ENCODE data around the gene PDK3. TPM values are rescaled to one million over a fixed set of nuclear protein-coding genes. Genes with fewer than 3 reads are reported as not detected.
A peak's percentile ranks its signal among the peaks of the same experiment; 100 is the strongest.

PDK3 gene
- total RNA-seq, 1 experiment from 2014 or later: 20.1 TPM

DNA sequence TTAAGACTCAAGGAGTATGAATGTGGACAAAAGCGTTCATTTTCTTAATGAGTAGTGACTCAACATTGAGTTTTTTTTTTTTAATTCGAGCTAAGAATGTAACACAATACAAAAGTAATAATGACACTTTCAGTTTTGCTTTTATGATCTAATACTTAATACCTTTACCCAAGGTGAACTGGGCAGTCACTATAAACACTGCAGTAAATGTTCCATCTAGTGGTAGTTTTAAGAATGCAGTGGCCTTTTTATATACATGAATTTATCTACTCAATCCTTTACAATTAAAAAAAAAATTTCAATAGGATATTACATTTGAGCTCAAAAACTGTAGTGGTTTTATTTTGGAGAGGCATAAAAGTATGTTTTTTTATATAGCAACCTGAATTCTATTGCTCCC, 33.9 kb downstream of the PDK3 start:
- no peak overlapping the region for H2AFZ ChIP-seq (ENCODE audit: low read length)
- H3K27me3 ChIP-seq (ENCODE audit: low read length): no peaks in the 10 kb centered on the region
- H3K4me1 ChIP-seq (ENCODE audit: low read length): no peaks in the 10 kb centered on the region
- no peaks in the 10 kb centered on the region for H3K79me2 ChIP-seq (ENCODE audit: low read length)
- no peaks in the 10 kb centered on the region for H4K20me1 ChIP-seq (ENCODE audit: insufficient read depth, low read depth, low read length)
- no peak overlapping the region for H3K4me2 ChIP-seq (ENCODE audit: low read depth, low read length, poor library complexity, severe bottlenecking)
- H3K27ac ChIP-seq (ENCODE audit: low read length): no peak overlapping the region
- no peak overlapping the region for H3K9ac ChIP-seq (ENCODE audit: low read length)
- DNase-seq: peak; percentile 66
- no peaks in the 10 kb centered on the region for H3K9me2 ChIP-seq (replicated peaks; ENCODE audit: insufficient read depth, low read length)
- no peaks in the 10 kb centered on the region for H3K36me3 ChIP-seq (ENCODE audit: insufficient read depth, low read length)
- H3K9me3 ChIP-seq (ENCODE audit: low read length): no peaks in the 10 kb centered on the region
- H3K4me3 ChIP-seq (ENCODE audit: low read length): no peak overlapping the region

DNA sequence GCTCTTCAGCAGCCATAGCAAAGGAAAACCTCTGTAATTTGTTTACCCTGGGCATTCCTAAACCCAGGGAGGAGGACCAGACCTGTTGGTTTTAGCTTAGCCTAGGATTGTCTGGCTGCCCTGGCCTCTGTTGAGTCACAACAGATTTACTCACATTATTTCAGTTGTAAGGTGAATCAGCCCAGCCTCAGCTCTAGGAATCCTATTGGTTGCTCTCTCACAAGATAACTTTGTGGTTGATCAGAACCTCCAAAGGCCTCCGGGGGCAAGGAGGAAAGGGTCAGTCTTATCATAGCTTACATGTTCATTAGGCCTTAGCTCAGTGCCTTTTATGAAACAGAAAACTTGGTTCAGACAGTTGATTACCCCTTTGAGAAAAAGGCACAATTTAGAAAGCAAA, 41.0 kb downstream of the PDK3 start:
- no peaks in the 10 kb centered on the region for H3K9me3 ChIP-seq (ENCODE audit: low read length)
- H3K36me3 ChIP-seq (ENCODE audit: insufficient read depth, low read length): no peaks in the 10 kb centered on the region
- no peaks in the 10 kb centered on the region for H3K79me2 ChIP-seq (ENCODE audit: low read length)
- H4K20me1 ChIP-seq (ENCODE audit: insufficient read depth, low read depth, low read length): no peaks in the 10 kb centered on the region
- no peak overlapping the region for H3K4me2 ChIP-seq (ENCODE audit: low read depth, low read length, poor library complexity, severe bottlenecking)
- no peak for DNase-seq
- H3K27ac ChIP-seq (ENCODE audit: low read length): no peak overlapping the region
- no peaks in the 10 kb centered on the region for H3K27me3 ChIP-seq (ENCODE audit: low read length)
- no peaks in the 10 kb centered on the region for H3K9me2 ChIP-seq (replicated peaks; ENCODE audit: insufficient read depth, low read length)
- H2AFZ ChIP-seq (ENCODE audit: low read length): no peak overlapping the region
- H3K4me3 ChIP-seq (ENCODE audit: low read length): no peak overlapping the region
- H3K9ac ChIP-seq (ENCODE audit: low read length): no peak overlapping the region
- no peaks in the 10 kb centered on the region for H3K4me1 ChIP-seq (ENCODE audit: low read length)

DNA sequence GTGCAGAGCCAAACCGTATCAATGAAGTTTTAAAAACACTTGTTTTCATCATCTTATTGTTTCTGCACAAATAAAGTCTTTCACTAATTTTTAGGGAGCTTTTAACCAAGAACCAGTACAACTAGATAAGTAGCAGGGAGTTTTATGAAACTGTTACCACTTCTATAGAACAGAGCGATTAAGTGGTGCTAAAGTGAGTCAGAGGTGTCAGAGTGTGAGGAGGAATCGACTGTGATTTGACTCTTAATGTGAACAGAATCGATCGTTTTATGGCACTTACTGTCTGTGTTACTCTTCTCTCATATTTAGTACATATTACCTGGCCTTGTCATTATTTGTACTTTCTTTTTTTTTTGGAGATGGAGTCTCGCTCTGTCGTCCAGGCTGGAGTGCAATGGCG, 43.3 kb downstream of the PDK3 start:
- H3K4me1 ChIP-seq (ENCODE audit: low read length): no peaks in the 10 kb centered on the region
- no peak overlapping the region for H3K9ac ChIP-seq (ENCODE audit: low read length)
- no peak for DNase-seq
- no peaks in the 10 kb centered on the region for H3K79me2 ChIP-seq (ENCODE audit: low read length)
- no peak overlapping the region for H2AFZ ChIP-seq (ENCODE audit: low read length)
- no peaks in the 10 kb centered on the region for H3K9me3 ChIP-seq (ENCODE audit: low read length)
- no peak overlapping the region for H3K4me2 ChIP-seq (ENCODE audit: low read depth, low read length, poor library complexity, severe bottlenecking)
- H3K9me2 ChIP-seq (replicated peaks; ENCODE audit: insufficient read depth, low read length): no peaks in the 10 kb centered on the region
- H3K36me3 ChIP-seq (ENCODE audit: insufficient read depth, low read length): no peaks in the 10 kb centered on the region
- H4K20me1 ChIP-seq (ENCODE audit: insufficient read depth, low read depth, low read length): no peaks in the 10 kb centered on the region
- no peak overlapping the region for H3K27ac ChIP-seq (ENCODE audit: low read length)
- H3K27me3 ChIP-seq (ENCODE audit: low read length): no peaks in the 10 kb centered on the region
- H3K4me3 ChIP-seq (ENCODE audit: low read length): no peak overlapping the region

DNA sequence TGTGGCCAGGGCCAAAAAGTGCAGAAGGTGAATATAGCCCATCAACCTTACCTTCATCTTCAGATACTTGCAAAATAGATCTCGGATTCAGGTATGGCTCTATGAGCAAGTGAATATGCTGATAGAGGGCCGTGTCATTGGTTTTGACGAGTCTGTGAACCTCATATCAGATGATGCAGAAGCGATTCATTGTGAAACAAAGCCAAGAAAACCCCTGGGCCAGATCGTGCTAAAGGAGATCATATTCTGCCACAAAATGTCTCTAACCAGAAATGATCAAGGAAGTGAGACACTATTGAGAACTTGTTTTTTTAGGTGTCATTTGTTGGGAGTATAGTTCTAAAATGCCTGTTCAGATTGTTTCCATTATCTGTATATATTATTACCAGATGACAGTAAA, 48.3 kb downstream of the PDK3 start:
- no peaks in the 10 kb centered on the region for H3K36me3 ChIP-seq (ENCODE audit: insufficient read depth, low read length)
- H3K4me3 ChIP-seq (ENCODE audit: low read length): no peak overlapping the region
- H3K9me2 ChIP-seq (replicated peaks; ENCODE audit: insufficient read depth, low read length): no peaks in the 10 kb centered on the region
- no peak overlapping the region for H2AFZ ChIP-seq (ENCODE audit: low read length)
- H3K4me1 ChIP-seq (ENCODE audit: low read length): no peaks in the 10 kb centered on the region
- no peak for DNase-seq
- H3K79me2 ChIP-seq (ENCODE audit: low read length): no peaks in the 10 kb centered on the region
- H3K27ac ChIP-seq (ENCODE audit: low read length): no peak overlapping the region
- no peaks in the 10 kb centered on the region for H4K20me1 ChIP-seq (ENCODE audit: insufficient read depth, low read depth, low read length)
- H3K9me3 ChIP-seq (ENCODE audit: low read length): no peaks in the 10 kb centered on the region
- H3K4me2 ChIP-seq (ENCODE audit: low read depth, low read length, poor library complexity, severe bottlenecking): no peak overlapping the region
- no peaks in the 10 kb centered on the region for H3K27me3 ChIP-seq (ENCODE audit: low read length)
- H3K9ac ChIP-seq (ENCODE audit: low read length): no peak overlapping the region

DNA sequence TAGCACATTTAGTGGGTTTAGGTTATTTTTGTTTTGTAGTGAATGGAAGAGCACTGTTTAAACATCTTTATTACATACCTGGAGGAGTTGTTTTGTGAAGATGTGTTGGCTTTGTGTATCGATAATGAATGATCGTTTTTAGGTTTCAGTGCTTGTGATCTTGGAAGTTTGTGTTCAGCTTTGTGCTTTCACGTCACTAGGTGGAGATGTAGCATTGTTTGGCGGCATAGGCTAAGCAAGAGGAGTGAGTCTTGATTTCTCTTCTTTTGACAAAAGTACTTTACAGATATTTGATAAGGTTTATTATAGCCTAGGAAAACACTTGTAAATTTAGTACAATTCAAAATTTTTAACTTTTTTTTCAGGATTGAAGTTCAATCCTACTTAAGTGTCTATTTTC, 50.4 kb downstream of the PDK3 start:
- no peak overlapping the region for H3K4me2 ChIP-seq (ENCODE audit: low read depth, low read length, poor library complexity, severe bottlenecking)
- H3K27me3 ChIP-seq (ENCODE audit: low read length): no peaks in the 10 kb centered on the region
- H3K4me3 ChIP-seq (ENCODE audit: low read length): no peak overlapping the region
- DNase-seq: no peak
- no peak overlapping the region for H3K9ac ChIP-seq (ENCODE audit: low read length)
- H4K20me1 ChIP-seq (ENCODE audit: insufficient read depth, low read depth, low read length): no peaks in the 10 kb centered on the region
- H3K36me3 ChIP-seq (ENCODE audit: insufficient read depth, low read length): no peaks in the 10 kb centered on the region
- H3K79me2 ChIP-seq (ENCODE audit: low read length): no peaks in the 10 kb centered on the region
- no peak overlapping the region for H2AFZ ChIP-seq (ENCODE audit: low read length)
- no peaks in the 10 kb centered on the region for H3K4me1 ChIP-seq (ENCODE audit: low read length)
- H3K9me3 ChIP-seq (ENCODE audit: low read length): no peaks in the 10 kb centered on the region
- H3K27ac ChIP-seq (ENCODE audit: low read length): no peak overlapping the region
- no peaks in the 10 kb centered on the region for H3K9me2 ChIP-seq (replicated peaks; ENCODE audit: insufficient read depth, low read length)

DNA sequence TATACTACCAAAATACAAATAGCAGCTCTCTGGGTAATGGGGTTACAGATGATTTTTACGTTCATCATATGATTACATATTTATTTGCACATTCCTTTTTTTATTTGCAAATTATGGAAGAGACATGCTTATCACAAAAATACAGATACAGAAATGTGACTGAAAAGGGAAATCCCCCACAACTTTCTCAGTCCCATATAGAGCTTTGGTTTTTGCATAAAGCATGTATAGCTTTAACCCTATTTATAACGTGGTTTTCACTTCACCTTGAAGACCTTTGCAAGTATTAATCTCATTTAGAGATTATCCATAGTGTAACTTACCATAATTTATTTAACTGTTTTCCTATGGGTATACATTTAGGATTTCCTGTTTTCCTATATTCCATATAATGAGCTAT, 55.4 kb downstream of the PDK3 start:
- H4K20me1 ChIP-seq (ENCODE audit: insufficient read depth, low read depth, low read length): no peaks in the 10 kb centered on the region
- H3K4me1 ChIP-seq (ENCODE audit: low read length): no peaks in the 10 kb centered on the region
- no peaks in the 10 kb centered on the region for H3K36me3 ChIP-seq (ENCODE audit: insufficient read depth, low read length)
- no peaks in the 10 kb centered on the region for H3K9me2 ChIP-seq (replicated peaks; ENCODE audit: insufficient read depth, low read length)
- no peak overlapping the region for H3K4me2 ChIP-seq (ENCODE audit: low read depth, low read length, poor library complexity, severe bottlenecking)
- no peaks in the 10 kb centered on the region for H3K27me3 ChIP-seq (ENCODE audit: low read length)
- no peak overlapping the region for H2AFZ ChIP-seq (ENCODE audit: low read length)
- no peak overlapping the region for H3K27ac ChIP-seq (ENCODE audit: low read length)
- H3K9me3 ChIP-seq (ENCODE audit: low read length): no peaks in the 10 kb centered on the region
- H3K9ac ChIP-seq (ENCODE audit: low read length): no peak overlapping the region
- no peak overlapping the region for H3K4me3 ChIP-seq (ENCODE audit: low read length)
- H3K79me2 ChIP-seq (ENCODE audit: low read length): no peaks in the 10 kb centered on the region
- DNase-seq: no peak

DNA sequence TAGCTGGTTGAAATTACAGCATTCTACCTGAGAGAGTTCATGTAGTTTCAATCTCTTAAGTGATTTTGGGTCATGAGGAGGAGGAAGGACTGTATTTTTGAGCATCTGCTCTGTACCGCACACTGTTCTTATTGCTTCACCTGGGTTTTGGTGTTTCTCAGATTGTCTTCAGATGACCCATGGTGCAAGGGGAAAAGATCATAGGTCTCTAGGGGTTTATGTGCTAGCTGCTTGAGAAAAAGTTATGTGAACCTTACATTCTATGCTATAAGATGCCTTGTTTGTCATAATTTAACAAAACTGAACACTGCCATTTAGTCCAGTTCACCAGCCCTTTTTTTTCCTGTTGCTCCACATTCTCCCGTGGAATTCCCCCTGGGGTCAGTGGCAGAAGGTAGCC, 60.4 kb downstream of the PDK3 start:
- Histone ChIP-seq H3K9me2 (replicated peaks; ENCODE audit: insufficient read depth, low read length) (no peaks in the 10 kb centered on the region), H3K9ac (ENCODE audit: low read length) (no peak overlapping the region), H3K9me3 (ENCODE audit: low read length) (no peaks in the 10 kb centered on the region), H3K4me3 (ENCODE audit: low read length) (no peak overlapping the region), H3K4me1 (ENCODE audit: low read length) (no peaks in the 10 kb centered on the region), H4K20me1 (ENCODE audit: insufficient read depth, low read depth, low read length) (no peaks in the 10 kb centered on the region), H3K36me3 (ENCODE audit: insufficient read depth, low read length) (no peaks in the 10 kb centered on the region), H2AFZ (ENCODE audit: low read length) (no peak overlapping the region), H3K79me2 (ENCODE audit: low read length) (no peaks in the 10 kb centered on the region), H3K4me2 (ENCODE audit: low read depth, low read length, poor library complexity, severe bottlenecking) (no peak overlapping the region), H3K27ac (ENCODE audit: low read length) (no peak overlapping the region), H3K27me3 (ENCODE audit: low read length) (no peaks in the 10 kb centered on the region)
- no peak for DNase-seq

DNA sequence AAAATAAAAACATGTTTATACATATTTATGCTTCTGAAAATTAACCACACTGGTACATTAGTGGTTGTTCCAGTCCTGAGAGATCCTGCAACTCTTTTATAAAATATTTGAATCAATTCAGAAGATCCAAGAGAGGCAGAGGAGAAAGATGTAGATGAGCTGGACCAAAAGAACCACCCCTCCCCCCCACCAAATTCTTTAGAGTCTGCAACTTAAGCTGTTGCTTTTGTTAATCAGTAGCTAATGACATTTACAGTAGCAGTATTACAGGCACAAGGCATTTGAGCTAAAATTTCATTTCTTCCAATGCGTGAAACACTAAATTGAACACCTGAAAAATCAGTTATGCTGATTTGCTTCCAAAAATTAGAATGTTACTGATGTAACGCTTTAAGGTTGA, 61.5 kb downstream of the PDK3 start:
- no peaks in the 10 kb centered on the region for H3K36me3 ChIP-seq (ENCODE audit: insufficient read depth, low read length)
- no peaks in the 10 kb centered on the region for H3K9me2 ChIP-seq (replicated peaks; ENCODE audit: insufficient read depth, low read length)
- H3K4me3 ChIP-seq (ENCODE audit: low read length): no peak overlapping the region
- no peaks in the 10 kb centered on the region for H3K4me1 ChIP-seq (ENCODE audit: low read length)
- no peak overlapping the region for H3K4me2 ChIP-seq (ENCODE audit: low read depth, low read length, poor library complexity, severe bottlenecking)
- H3K27me3 ChIP-seq (ENCODE audit: low read length): no peaks in the 10 kb centered on the region
- H3K9ac ChIP-seq (ENCODE audit: low read length): no peak overlapping the region
- no peak for DNase-seq
- H2AFZ ChIP-seq (ENCODE audit: low read length): no peak overlapping the region
- no peaks in the 10 kb centered on the region for H3K9me3 ChIP-seq (ENCODE audit: low read length)
- no peaks in the 10 kb centered on the region for H3K79me2 ChIP-seq (ENCODE audit: low read length)
- no peak overlapping the region for H3K27ac ChIP-seq (ENCODE audit: low read length)
- no peaks in the 10 kb centered on the region for H4K20me1 ChIP-seq (ENCODE audit: insufficient read depth, low read depth, low read length)

DNA sequence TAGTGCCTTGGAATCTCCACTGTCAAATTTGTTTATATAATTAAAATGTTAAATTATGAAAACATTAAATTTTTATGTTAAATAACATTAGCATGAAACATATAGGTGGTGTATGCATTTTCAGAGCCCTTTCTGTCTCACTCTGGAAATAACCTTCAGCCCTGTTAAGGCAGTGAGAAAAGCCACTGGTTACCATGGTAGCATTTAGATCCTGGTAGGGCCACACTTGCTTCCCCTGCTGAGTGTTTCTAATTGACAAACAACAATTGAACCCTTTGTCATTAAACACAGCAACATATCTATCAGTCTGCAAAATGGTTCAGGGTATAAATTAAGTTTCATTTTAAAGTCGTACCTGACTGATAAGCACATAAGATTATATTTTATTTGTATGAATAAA, 63.5 kb downstream of the PDK3 start:
- Histone ChIP-seq H3K27ac (ENCODE audit: low read length) (no peak overlapping the region), H3K9me2 (replicated peaks; ENCODE audit: insufficient read depth, low read length) (no peaks in the 10 kb centered on the region), H3K36me3 (ENCODE audit: insufficient read depth, low read length) (no peaks in the 10 kb centered on the region), H3K4me3 (ENCODE audit: low read length) (no peak overlapping the region), H3K27me3 (ENCODE audit: low read length) (no peaks in the 10 kb centered on the region), H4K20me1 (ENCODE audit: insufficient read depth, low read depth, low read length) (no peaks in the 10 kb centered on the region), H3K4me1 (ENCODE audit: low read length) (no peaks in the 10 kb centered on the region), H3K9me3 (ENCODE audit: low read length) (no peaks in the 10 kb centered on the region), H2AFZ (ENCODE audit: low read length) (no peak overlapping the region), H3K4me2 (ENCODE audit: low read depth, low read length, poor library complexity, severe bottlenecking) (no peak overlapping the region), H3K9ac (ENCODE audit: low read length) (no peak overlapping the region), H3K79me2 (ENCODE audit: low read length) (no peaks in the 10 kb centered on the region)
- no peak for DNase-seq
